ENCODE results near the gene SLC25A42. TPM values are rescaled to one million over a fixed set of nuclear protein-coding genes. Genes with fewer than 3 reads are reported as not detected.

SLC25A42 gene
- total and polyA plus RNA-seq, 2 of the 4 experiments (the other 2 are of a cell fraction): 2.0 to 9.9 TPM

DNA sequence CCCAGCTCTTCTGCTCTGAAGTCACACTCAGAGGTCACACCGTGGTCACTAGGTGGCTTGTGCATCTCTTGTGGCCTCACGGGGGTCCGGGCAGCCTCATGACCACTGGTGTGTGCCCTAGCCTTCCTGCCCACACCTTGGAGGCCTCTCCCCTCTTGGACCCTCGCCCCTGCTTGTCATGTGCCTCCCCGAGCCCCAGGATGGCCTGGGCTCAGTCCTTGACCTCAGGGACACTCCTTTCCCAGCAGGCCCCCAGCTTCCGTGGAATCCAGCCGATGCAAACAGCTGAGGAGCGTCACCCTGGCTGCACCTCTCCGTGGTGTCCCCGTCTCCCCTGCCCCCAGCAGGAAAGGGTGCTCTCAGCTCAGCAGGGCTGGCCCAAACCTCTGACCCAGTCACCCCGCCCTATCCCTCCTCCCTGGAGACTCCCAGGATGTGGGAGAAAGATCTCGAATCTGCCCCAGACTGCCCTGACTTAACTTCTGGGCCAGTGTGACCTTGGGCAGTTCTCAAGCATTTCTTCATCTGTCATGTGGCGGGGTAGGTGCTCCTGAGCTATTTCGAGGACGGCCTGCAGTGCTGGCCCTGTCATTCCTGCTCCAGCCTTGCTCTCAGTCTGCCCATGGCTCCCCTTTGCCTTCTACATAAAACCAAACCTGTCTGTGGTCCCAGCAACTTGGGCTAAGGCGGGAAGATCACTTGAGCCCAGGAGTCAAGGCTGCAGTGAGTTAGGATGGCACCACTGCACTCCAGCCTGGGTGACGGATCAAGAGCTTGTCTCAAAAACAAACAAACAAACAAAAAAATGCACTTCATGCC, 4.6 kb upstream of the SLC25A42 start:
- Histone ChIP-seq H4K91ac (ENCODE audit: insufficient read depth, low read depth, low read length) (no peak overlapping the region), H3K4me2 (ENCODE audit: low read depth, low read length) (no peak overlapping the region), H2BK120ac (ENCODE audit: low read depth, low read length) (no peak overlapping the region), H3K36me3 (ENCODE audit: control insufficient read depth, insufficient read depth, low read length) (peaks cover 36% of the 10 kb centered on the region), H2AK9ac (replicated peaks; ENCODE audit: low read depth, low read length, poor library complexity) (peak overlapping the region; percentile 32), H3K79me1 (ENCODE audit: low read depth in 1 of 2, low read length in 2 of 2) (peaks cover 0 to 9% of the 10 kb centered on the region in 2 experiments; a peak in 2 of 4 replicates), H3K4ac (ENCODE audit: low read depth, low read length) (no peak overlapping the region), H4K5ac (ENCODE audit: low read depth, low read length) (no peak overlapping the region), H2BK15ac (ENCODE audit: low read depth, low read length) (no peak overlapping the region), H3K27me3 (ENCODE audit: control insufficient read depth, insufficient read depth, low read length) (no peaks in the 10 kb centered on the region), H3K9ac (ENCODE audit: low read depth, low read length) (no peak overlapping the region), H2BK5ac (ENCODE audit: low read depth, low read length, poor library complexity, severe bottlenecking) (no peak overlapping the region), H2AFZ (replicated peaks; ENCODE audit: low read length, poor library complexity) (no peak overlapping the region), H4K20me1 (ENCODE audit: insufficient read depth, low read length) (0 out of 2 replicates have a peak, but pooled peaks cover 6% of the 10 kb centered on the region), H3K18ac (ENCODE audit: low read depth, low read length) (no peak overlapping the region), H3K27ac (ENCODE audit: insufficient read depth, low read length) (no peak overlapping the region), H3K23ac (ENCODE audit: low read depth, low read length) (no peak overlapping the region), H3K14ac (replicated peaks; ENCODE audit: low read depth, low read length) (no peak overlapping the region), H3K4me1 (ENCODE audit: control insufficient read depth, insufficient read depth, low read length) (peaks cover 7% of the 10 kb centered on the region), H3K4me3 (ENCODE audit: insufficient read depth, low read depth, low read length) (no peak overlapping the region), H4K8ac (ENCODE audit: low read depth in 2 of 2, low read length in 2 of 2) (no peak overlapping the region), H3K9me3 (ENCODE audit: control insufficient read depth, insufficient read depth, low read length) (no peaks in the 10 kb centered on the region), H3K9me1 (ENCODE audit: insufficient read depth, low read length) (peaks cover 13% of the 10 kb centered on the region), H2BK20ac (ENCODE audit: low read depth, low read length) (no peak overlapping the region), H2AK5ac (ENCODE audit: low read depth, low read length) (no peak overlapping the region), H3K56ac (ENCODE audit: extremely low read depth, insufficient read depth, low read length) (no peak overlapping the region)
- in situ Hi-C loops (cut with MboI; ENCODE audit: low sequenced_read_pairs) (no loop called here), dilution Hi-C loops (cut with HindIII; ENCODE audit: low sequenced_read_pairs, unreplicated experiment) (no loop called here), intact Hi-C loops (cut with micrococcal nuclease) (no loop called here)
- BruUV-seq (replicated peaks): no TSS peak
- ATAC-seq (ENCODE audit: low read depth) (no peak), DNase-seq (no peak)
- POLR2A ChIA-PET (ENCODE audit: unreplicated experiment): no interaction called here
- WGBS, 2 experiments (ENCODE audit: extremely low coverage in 2 of 2, insufficient read length in 1 of 2): 83% methylated on average over 10 of the region's 17 CpGs; no CpG with 5 or more reads in 1 of the 2 experiments
- CTCF ChIA-PET: no interaction called here
- TF ChIP-seq BHLHE40 (IDR thresholded peaks at IDR 0.05; ENCODE audit: low read depth, low read length): no peak
- TF ChIP-seq, protein P1, sequence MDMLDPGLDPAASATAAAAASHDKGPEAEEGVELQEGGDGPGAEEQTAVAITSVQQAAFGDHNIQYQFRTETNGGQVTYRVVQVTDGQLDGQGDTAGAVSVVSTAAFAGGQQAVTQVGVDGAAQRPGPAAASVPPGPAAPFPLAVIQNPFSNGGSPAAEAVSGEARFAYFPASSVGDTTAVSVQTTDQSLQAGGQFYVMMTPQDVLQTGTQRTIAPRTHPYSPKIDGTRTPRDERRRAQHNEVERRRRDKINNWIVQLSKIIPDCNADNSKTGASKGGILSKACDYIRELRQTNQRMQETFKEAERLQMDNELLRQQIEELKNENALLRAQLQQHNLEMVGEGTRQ (IDR thresholded peaks at IDR 0.05; ENCODE audit: low read depth, low read length): no peak
